ENCODE data around the gene CD80. TPM values are rescaled to one million over a fixed set of nuclear protein-coding genes. Genes with fewer than 3 reads are reported as not detected.

CD80 gene
- total RNA-seq, 1 donor from 2014 or later, result 3.2 TPM

GRCh38 chr3:119551598-119551997 lies 7.8 kb downstream of the CD80 start:
- no peak overlapping the region for H3K4me3 ChIP-seq
- no peaks in the 10 kb centered on the region for H3K9me3 ChIP-seq
- intact Hi-C loops (cut with DNase I), result no loop called here
- no peaks in the 10 kb centered on the region for H3K27me3 ChIP-seq
- DNase-seq (ENCODE audit: low spot score in 2 of 2), result no peak
- no peaks in the 10 kb centered on the region for H3K36me3 ChIP-seq
- H3K4me1 ChIP-seq, result no peaks in the 10 kb centered on the region
- no peak overlapping the region for H3K27ac ChIP-seq
- no peak for TF ChIP-seq CTCF (IDR thresholded peaks at IDR 0.05)

- H3K27ac ChIP-seq, result no peak overlapping the region
Measured at GRCh38 chr3:119550192-119550910, 9.1 kb downstream of the CD80 start.

GRCh38 chr3:119548341-119548740 lies 11.1 kb downstream of the CD80 start:
- Histone ChIP-seq H3K36me3 (no peaks in the 10 kb centered on the region), H3K27me3 (no peaks in the 10 kb centered on the region), H3K9me3 (no peaks in the 10 kb centered on the region), H3K27ac (no peak overlapping the region), H3K4me3 (no peak overlapping the region), H3K4me1 (no peaks in the 10 kb centered on the region)
- no peak for DNase-seq (ENCODE audit: low spot score in 2 of 2)
- intact Hi-C loops (cut with DNase I), result no loop called here
- TF ChIP-seq CTCF (IDR thresholded peaks at IDR 0.05), result no peak

More at GRCh38 chr3:119550192-119550910, 9.1 kb downstream of the CD80 start:
- intact Hi-C loops (cut with DNase I), result no loop called here
- DNase-seq (ENCODE audit: low spot score in 2 of 2), result no peak
- TF ChIP-seq CTCF (IDR thresholded peaks at IDR 0.05), result no peak
- H3K4me3 ChIP-seq, result no peak overlapping the region
- H3K9me3 ChIP-seq, result no peaks in the 10 kb centered on the region
- H3K27me3 ChIP-seq, result no peaks in the 10 kb centered on the region
- no peaks in the 10 kb centered on the region for H3K4me1 ChIP-seq
- no peaks in the 10 kb centered on the region for H3K36me3 ChIP-seq

- no peak for DNase-seq (ENCODE audit: low spot score in 2 of 2)
- H3K9me3 ChIP-seq, result no peaks in the 10 kb centered on the region
- H3K36me3 ChIP-seq, result no peaks in the 10 kb centered on the region
- no peak for TF ChIP-seq CTCF (IDR thresholded peaks at IDR 0.05)
- H3K4me1 ChIP-seq, result no peaks in the 10 kb centered on the region
- no peak overlapping the region for H3K4me3 ChIP-seq
- intact Hi-C loops (cut with DNase I), result no loop called here
- no peak overlapping the region for H3K27ac ChIP-seq
- no peaks in the 10 kb centered on the region for H3K27me3 ChIP-seq
Measured at GRCh38 chr3:119547227-119547626, 12.2 kb downstream of the CD80 start.

DNA sequence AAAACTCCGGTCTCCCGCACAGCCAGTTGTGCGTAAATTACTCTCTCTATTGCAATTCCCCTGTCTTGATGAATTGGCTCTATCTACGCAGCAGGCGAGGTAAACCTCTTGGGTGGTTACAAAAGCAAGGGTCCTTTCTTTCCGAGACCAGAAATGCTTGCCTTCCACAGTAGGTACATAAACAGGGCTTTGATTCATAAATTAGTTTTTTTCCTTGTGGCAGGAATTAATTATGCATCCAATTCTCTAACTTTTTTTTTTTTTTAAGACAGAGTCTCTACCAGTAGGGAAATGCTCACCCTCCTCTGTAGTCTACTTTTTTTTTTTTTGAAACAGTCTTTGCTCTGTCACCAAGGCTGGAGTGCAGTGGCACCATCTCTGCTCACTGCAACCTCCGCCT lies 16.3 kb downstream of the CD80 start:
- Histone ChIP-seq H3K27ac (no peak overlapping the region), H3K4me3 (no peak overlapping the region), H3K4me1 (no peaks in the 10 kb centered on the region), H3K9me3 (no peaks in the 10 kb centered on the region), H3K36me3 (no peaks in the 10 kb centered on the region), H3K27me3 (no peaks in the 10 kb centered on the region)
- intact Hi-C loops (cut with DNase I), result no loop called here
- DNase-seq (ENCODE audit: low spot score in 2 of 2), result no peak
- no peak for TF ChIP-seq CTCF (IDR thresholded peaks at IDR 0.05)

Data from ascending aorta (tissue), 2 donors.